Measurements from ENCODE around the gene CRACR2A. TPM values are rescaled to one million over a fixed set of nuclear protein-coding genes. Genes with fewer than 3 reads are reported as not detected.

Gene CRACR2A
- total RNA-seq, 1 donor from 2014 or later = 3.0 TPM

- Mint-ChIP-seq H3K36me3 (ENCODE audit: insufficient read depth) (no peaks in the 10 kb centered on the region), H3K27ac (no peak overlapping the region), H3K4me1 (ENCODE audit: low read depth) (no peaks in the 10 kb centered on the region), H3K9me3 (ENCODE audit: low read depth) (no peaks in the 10 kb centered on the region), H3K27me3 (peaks cover 18% of the 10 kb centered on the region), H3K4me3 (ENCODE audit: low read depth) (no peak overlapping the region)
- no peak for TF ChIP-seq CTCF (IDR thresholded peaks at IDR 0.05; ENCODE audit: unreplicated experiment)
- DNase-seq (ENCODE audit: low spot score, unreplicated experiment) = no peak
Observed at GRCh38 chr12:3715999-3716398, 36.9 kb downstream of the CRACR2A start.

GRCh38 chr12:3713947-3714346 lies 39.0 kb downstream of the CRACR2A start:
- Mint-ChIP-seq H3K27me3 (peaks cover 13% of the 10 kb centered on the region), H3K4me3 (ENCODE audit: low read depth) (no peak overlapping the region), H3K9me3 (ENCODE audit: low read depth) (no peaks in the 10 kb centered on the region), H3K36me3 (ENCODE audit: insufficient read depth) (no peaks in the 10 kb centered on the region), H3K4me1 (ENCODE audit: low read depth) (no peaks in the 10 kb centered on the region), H3K27ac (no peak overlapping the region)
- TF ChIP-seq CTCF (IDR thresholded peaks at IDR 0.05; ENCODE audit: unreplicated experiment) = no peak
- no peak for DNase-seq (ENCODE audit: low spot score, unreplicated experiment)

GRCh38 chr12:3713483-3713882 lies 39.4 kb downstream of the CRACR2A start:
- Mint-ChIP-seq H3K9me3 (ENCODE audit: low read depth) (no peaks in the 10 kb centered on the region), H3K4me1 (ENCODE audit: low read depth) (no peaks in the 10 kb centered on the region), H3K4me3 (ENCODE audit: low read depth) (no peak overlapping the region), H3K27ac (no peak overlapping the region), H3K36me3 (ENCODE audit: insufficient read depth) (no peaks in the 10 kb centered on the region), H3K27me3 (peaks cover 13% of the 10 kb centered on the region)
- no peak for TF ChIP-seq CTCF (IDR thresholded peaks at IDR 0.05; ENCODE audit: unreplicated experiment)
- DNase-seq (ENCODE audit: low spot score, unreplicated experiment) = no peak

GRCh38 chr12:3712209-3712992 lies 40.5 kb downstream of the CRACR2A start:
- Mint-ChIP-seq H3K4me3 (ENCODE audit: low read depth) (no peak overlapping the region), H3K9me3 (ENCODE audit: low read depth) (no peaks in the 10 kb centered on the region), H3K27me3 (peaks cover 13% of the 10 kb centered on the region), H3K4me1 (ENCODE audit: low read depth) (no peaks in the 10 kb centered on the region), H3K27ac (no peak overlapping the region), H3K36me3 (ENCODE audit: insufficient read depth) (no peaks in the 10 kb centered on the region)
- DNase-seq (ENCODE audit: low spot score, unreplicated experiment) = no peak
- no peak for TF ChIP-seq CTCF (IDR thresholded peaks at IDR 0.05; ENCODE audit: unreplicated experiment)

GRCh38 chr12:3705354-3705675 lies 47.6 kb downstream of the CRACR2A start:
- H3K36me3 Mint-ChIP-seq (ENCODE audit: insufficient read depth) = peaks cover 2% of the 10 kb centered on the region
- no peak overlapping the region for H3K27ac Mint-ChIP-seq
- no peak for TF ChIP-seq CTCF (IDR thresholded peaks at IDR 0.05; ENCODE audit: unreplicated experiment)
- no peak for DNase-seq (ENCODE audit: low spot score, unreplicated experiment)
- no peaks in the 10 kb centered on the region for H3K4me1 Mint-ChIP-seq (ENCODE audit: low read depth)
- peaks cover 13% of the 10 kb centered on the region for H3K9me3 Mint-ChIP-seq (ENCODE audit: low read depth)
- H3K27me3 Mint-ChIP-seq = peaks cover 27% of the 10 kb centered on the region
- H3K4me3 Mint-ChIP-seq (ENCODE audit: low read depth) = no peak overlapping the region

Data from progenitor cell of endocrine pancreas (in vitro differentiated cells).